ENCODE measurements around the gene XPNPEP2. TPM values are rescaled to one million over a fixed set of nuclear protein-coding genes. Genes with fewer than 3 reads are reported as not detected.

The XPNPEP2 gene
- total RNA-seq, 1 donor from 2014 or later = not detected

- no peak overlapping the region for H3K4me3 Mint-ChIP-seq (ENCODE audit: unreplicated experiment)
- no peaks in the 10 kb centered on the region for H3K36me3 Mint-ChIP-seq (ENCODE audit: unreplicated experiment)
- TF ChIP-seq, protein P1, sequence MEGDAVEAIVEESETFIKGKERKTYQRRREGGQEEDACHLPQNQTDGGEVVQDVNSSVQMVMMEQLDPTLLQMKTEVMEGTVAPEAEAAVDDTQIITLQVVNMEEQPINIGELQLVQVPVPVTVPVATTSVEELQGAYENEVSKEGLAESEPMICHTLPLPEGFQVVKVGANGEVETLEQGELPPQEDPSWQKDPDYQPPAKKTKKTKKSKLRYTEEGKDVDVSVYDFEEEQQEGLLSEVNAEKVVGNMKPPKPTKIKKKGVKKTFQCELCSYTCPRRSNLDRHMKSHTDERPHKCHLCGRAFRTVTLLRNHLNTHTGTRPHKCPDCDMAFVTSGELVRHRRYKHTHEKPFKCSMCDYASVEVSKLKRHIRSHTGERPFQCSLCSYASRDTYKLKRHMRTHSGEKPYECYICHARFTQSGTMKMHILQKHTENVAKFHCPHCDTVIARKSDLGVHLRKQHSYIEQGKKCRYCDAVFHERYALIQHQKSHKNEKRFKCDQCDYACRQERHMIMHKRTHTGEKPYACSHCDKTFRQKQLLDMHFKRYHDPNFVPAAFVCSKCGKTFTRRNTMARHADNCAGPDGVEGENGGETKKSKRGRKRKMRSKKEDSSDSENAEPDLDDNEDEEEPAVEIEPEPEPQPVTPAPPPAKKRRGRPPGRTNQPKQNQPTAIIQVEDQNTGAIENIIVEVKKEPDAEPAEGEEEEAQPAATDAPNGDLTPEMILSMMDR (IDR thresholded peaks at IDR 0.05; ENCODE audit: partially characterized antibody, unreplicated experiment) = no peak
- H3K4me1 Mint-ChIP-seq (ENCODE audit: low read depth, unreplicated experiment) = no peaks in the 10 kb centered on the region
- no peaks in the 10 kb centered on the region for H3K9me3 Mint-ChIP-seq (ENCODE audit: unreplicated experiment)
- no peak overlapping the region for H3K27ac Mint-ChIP-seq (ENCODE audit: unreplicated experiment)
- H3K27me3 Mint-ChIP-seq (ENCODE audit: unreplicated experiment) = peaks cover 3% of the 10 kb centered on the region
- DNase-seq = no peak
These were observed 75.0 kb downstream of the XPNPEP2 start for GRCh38 chrX:129813662-129814368.

GRCh38 chrX:129818123-129818522 lies 79.3 kb downstream of the XPNPEP2 start:
- TF ChIP-seq, protein P1 (IDR thresholded peaks at IDR 0.05; ENCODE audit: partially characterized antibody, unreplicated experiment) = no peak
- no peaks in the 10 kb centered on the region for H3K36me3 Mint-ChIP-seq (ENCODE audit: unreplicated experiment)
- no peaks in the 10 kb centered on the region for H3K9me3 Mint-ChIP-seq (ENCODE audit: unreplicated experiment)
- no peak overlapping the region for H3K4me3 Mint-ChIP-seq (ENCODE audit: unreplicated experiment)
- H3K27me3 Mint-ChIP-seq (ENCODE audit: unreplicated experiment) = no peaks in the 10 kb centered on the region
- DNase-seq = no peak
- no peaks in the 10 kb centered on the region for H3K4me1 Mint-ChIP-seq (ENCODE audit: low read depth, unreplicated experiment)
- H3K27ac Mint-ChIP-seq (ENCODE audit: unreplicated experiment) = no peak overlapping the region

Other genes with a start within 250 kb of the XPNPEP2 start
- gene SMARCA1, start 215.5 kb upstream of the XPNPEP2 start, total RNA-seq (ENCODE audit: unreplicated experiment) = 55.7 TPM
- gene OCRL, start 198.7 kb upstream of the XPNPEP2 start, total RNA-seq (ENCODE audit: unreplicated experiment) = 34.3 TPM
- not detected for gene APLN, start 84.0 kb upstream of the XPNPEP2 start, total RNA-seq (ENCODE audit: unreplicated experiment)
- gene SASH3, start 41.0 kb downstream of the XPNPEP2 start, total RNA-seq (ENCODE audit: unreplicated experiment) = not detected
- 62.0 TPM for gene ZDHHC9, start 104.9 kb downstream of the XPNPEP2 start, total RNA-seq (ENCODE audit: unreplicated experiment)
- gene UTP14A, start 167.2 kb downstream of the XPNPEP2 start, total RNA-seq (ENCODE audit: unreplicated experiment) = 9.8 TPM
- 14.7 TPM for gene BCORL1, start 243.7 kb downstream of the XPNPEP2 start, total RNA-seq (ENCODE audit: unreplicated experiment)